GM12892 (cell line): ENCODE data around the gene PHLPP1.

ENCODE experiments used
- DNase-seq: peaks from one replicate; pipeline ENCODE4 v3.0.0; 2011; ENCODE audit not compliant: insufficient read length
- FAIRE-seq: peaks from 2 replicates; lab custom pipeline; 2011; peaks lifted over from hg19 to GRCh38; lab: Jason Lieb, UNC
- POLR2A ChIP-seq: IDR thresholded peaks from 2 replicates; pipeline ENCODE4 v1.6.1; 2011; ENCODE audit warnings: low read depth, low read length, control low read depth
- POLR2AphosphoS5 ChIP-seq: IDR thresholded peaks from 2 replicates; pipeline ENCODE4 v1.6.1; 2011; ENCODE audit warnings: low read depth, low read length, control low read depth
- TAF1 ChIP-seq: IDR thresholded peaks from 2 replicates; pipeline ENCODE4 v1.6.1; 2011; ENCODE audit warnings: low read depth, mild to moderate bottlenecking, control low read depth, low read length, borderline replicate concordance

Gene PHLPP1

GRCh38 chr18:62950246-62950645 lies 234.9 kb downstream of the PHLPP1 start:
- no peak for DNase-seq
- TF ChIP-seq POLR2AphosphoS5 (no peak), TAF1 (no peak), POLR2A (no peak)
- FAIRE-seq: no peak

GRCh38 chr18:62952807-62953206 lies 237.5 kb downstream of the PHLPP1 start:
- TF ChIP-seq POLR2A: no peak
- no peak for TF ChIP-seq TAF1
- no peak for TF ChIP-seq POLR2AphosphoS5
- DNase-seq: no peak
- FAIRE-seq: no peak

GRCh38 chr18:62953663-62954062 lies 238.3 kb downstream of the PHLPP1 start:
- DNase-seq (no peak), FAIRE-seq (no peak)
- TF ChIP-seq POLR2A (no peak), TAF1 (no peak), POLR2AphosphoS5 (no peak)

GRCh38 chr18:62954366-62954765 lies 239.0 kb downstream of the PHLPP1 start:
- FAIRE-seq (no peak), DNase-seq (no peak)
- TF ChIP-seq TAF1: no peak
- no peak for TF ChIP-seq POLR2AphosphoS5
- TF ChIP-seq POLR2A: no peak

GRCh38 chr18:62957885-62958472 lies 242.6 kb downstream of the PHLPP1 start:
- no peak for TF ChIP-seq TAF1
- no peak for TF ChIP-seq POLR2AphosphoS5
- no peak for TF ChIP-seq POLR2A
- FAIRE-seq: peak; percentile 94
- no peak for DNase-seq

GRCh38 chr18:62959481-62959880 lies 244.1 kb downstream of the PHLPP1 start:
- no peak for FAIRE-seq
- no peak for DNase-seq
- TF ChIP-seq POLR2AphosphoS5 (no peak), POLR2A (no peak), TAF1 (no peak)

DNA sequence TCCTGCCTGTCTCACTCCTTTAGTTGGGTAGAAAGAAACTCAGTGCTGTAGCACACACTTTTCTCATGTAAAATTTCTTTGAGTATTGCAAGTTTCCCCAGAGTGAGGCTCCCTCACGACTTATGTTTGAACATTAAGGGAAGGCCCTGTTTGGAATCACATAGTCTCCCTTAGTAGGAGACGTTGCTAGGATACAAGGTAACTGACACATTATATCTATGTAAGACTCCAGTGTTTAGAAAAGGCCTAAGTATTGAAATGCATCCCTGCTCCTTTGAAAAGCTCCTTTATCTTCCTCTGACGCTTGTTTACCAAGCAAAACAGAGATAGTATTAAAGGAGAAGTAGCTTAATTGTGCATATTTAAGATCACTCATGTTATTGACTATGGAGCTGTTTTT lies 248.2 kb downstream of the PHLPP1 start:
- peak; percentile 51 for FAIRE-seq
- DNase-seq: no peak
- TF ChIP-seq TAF1: no peak
- TF ChIP-seq POLR2A: no peak
- no peak for TF ChIP-seq POLR2AphosphoS5

GRCh38 chr18:62964432-62964831 lies 249.1 kb downstream of the PHLPP1 start:
- FAIRE-seq (no peak), DNase-seq (no peak)
- TF ChIP-seq POLR2A: no peak
- no peak for TF ChIP-seq POLR2AphosphoS5
- no peak for TF ChIP-seq TAF1

- TF ChIP-seq TAF1 (no peak), POLR2AphosphoS5 (no peak), POLR2A (no peak)
- DNase-seq (no peak), FAIRE-seq (no peak)
Measured at GRCh38 chr18:62967089-62967488, 251.7 kb downstream of the PHLPP1 start.

GRCh38 chr18:62973689-62974088 lies 258.3 kb downstream of the PHLPP1 start:
- no peak for DNase-seq
- FAIRE-seq: no peak
- TF ChIP-seq TAF1: no peak
- no peak for TF ChIP-seq POLR2AphosphoS5
- TF ChIP-seq POLR2A: no peak

GRCh38 chr18:62974388-62974787 lies 259.0 kb downstream of the PHLPP1 start:
- DNase-seq: no peak
- no peak for FAIRE-seq
- TF ChIP-seq POLR2AphosphoS5 (no peak), TAF1 (no peak), POLR2A (no peak)

GRCh38 chr18:62974928-62975675 lies 259.8 kb downstream of the PHLPP1 start:
- no peak for FAIRE-seq
- no peak for TF ChIP-seq POLR2A
- TF ChIP-seq TAF1: no peak
- no peak for TF ChIP-seq POLR2AphosphoS5
- no peak for DNase-seq
